HG03103 (cell line): ENCODE measurements around the gene CASQ1.

Experiments used
- ATAC-seq: cut with Tn5 transposase; IDR thresholded peaks from one replicate; pipeline ENCODE4 v1.9.1; 2021; ENCODE audit warnings: low read depth; ENCODE audit not compliant: unreplicated experiment

CASQ1 gene

DNA sequence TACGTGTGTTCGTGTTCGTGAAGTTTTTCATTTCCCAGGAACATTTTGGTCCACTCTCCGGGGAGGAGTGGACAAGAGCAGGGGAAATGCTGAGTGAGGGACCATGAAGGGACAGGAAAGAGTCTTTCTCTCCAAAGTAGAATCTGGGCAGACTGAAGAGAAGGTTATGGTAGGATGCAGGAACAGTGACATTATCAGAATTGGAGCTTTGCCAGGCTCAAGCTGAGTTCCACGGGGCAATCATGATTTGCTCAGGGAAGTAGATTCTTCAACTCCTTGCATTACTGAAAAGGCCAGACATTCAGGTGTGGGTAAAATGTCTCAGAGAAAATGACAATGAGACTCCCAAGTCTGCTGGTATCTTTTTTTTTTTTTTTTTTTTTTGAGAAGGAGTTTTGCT lies 22.4 kb upstream of the CASQ1 start:
- ATAC-seq: no peak

DNA sequence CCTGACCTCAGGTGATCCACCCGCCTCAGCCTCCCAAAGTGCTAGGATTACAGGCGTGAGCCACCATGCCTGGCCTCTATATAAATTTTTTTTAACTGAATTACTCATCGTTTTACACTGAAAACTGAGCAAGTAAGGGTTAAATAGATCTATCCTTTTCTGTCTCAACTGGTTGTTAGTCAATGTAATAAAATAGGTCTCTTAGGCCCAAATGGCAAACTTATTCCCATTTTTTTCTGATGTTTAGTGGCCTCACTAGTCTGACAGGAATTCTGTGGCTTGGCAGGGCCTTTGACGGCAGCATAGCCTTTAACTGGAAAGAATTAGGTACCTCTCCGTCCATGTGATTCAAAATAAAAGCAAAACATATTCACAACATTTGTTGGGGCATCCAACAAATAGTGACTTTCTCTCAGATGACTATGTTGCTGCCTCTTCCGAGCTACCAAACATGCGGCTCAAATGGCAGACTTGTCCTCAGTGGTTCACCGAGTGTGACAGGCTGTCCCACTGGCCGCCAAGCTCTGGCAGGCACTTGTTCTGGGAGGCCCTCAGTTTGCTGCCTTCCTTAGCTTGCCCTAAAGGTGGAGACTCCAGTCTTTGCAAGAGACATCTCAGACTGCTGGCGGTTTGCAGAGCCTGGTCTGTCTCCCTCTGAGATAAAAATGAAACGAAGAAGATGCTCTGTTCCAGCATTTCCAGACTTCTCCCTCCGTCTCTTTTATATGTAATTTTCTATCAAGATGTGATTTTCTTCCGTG lies 21.6 kb upstream of the CASQ1 start:
- no peak for ATAC-seq

DNA sequence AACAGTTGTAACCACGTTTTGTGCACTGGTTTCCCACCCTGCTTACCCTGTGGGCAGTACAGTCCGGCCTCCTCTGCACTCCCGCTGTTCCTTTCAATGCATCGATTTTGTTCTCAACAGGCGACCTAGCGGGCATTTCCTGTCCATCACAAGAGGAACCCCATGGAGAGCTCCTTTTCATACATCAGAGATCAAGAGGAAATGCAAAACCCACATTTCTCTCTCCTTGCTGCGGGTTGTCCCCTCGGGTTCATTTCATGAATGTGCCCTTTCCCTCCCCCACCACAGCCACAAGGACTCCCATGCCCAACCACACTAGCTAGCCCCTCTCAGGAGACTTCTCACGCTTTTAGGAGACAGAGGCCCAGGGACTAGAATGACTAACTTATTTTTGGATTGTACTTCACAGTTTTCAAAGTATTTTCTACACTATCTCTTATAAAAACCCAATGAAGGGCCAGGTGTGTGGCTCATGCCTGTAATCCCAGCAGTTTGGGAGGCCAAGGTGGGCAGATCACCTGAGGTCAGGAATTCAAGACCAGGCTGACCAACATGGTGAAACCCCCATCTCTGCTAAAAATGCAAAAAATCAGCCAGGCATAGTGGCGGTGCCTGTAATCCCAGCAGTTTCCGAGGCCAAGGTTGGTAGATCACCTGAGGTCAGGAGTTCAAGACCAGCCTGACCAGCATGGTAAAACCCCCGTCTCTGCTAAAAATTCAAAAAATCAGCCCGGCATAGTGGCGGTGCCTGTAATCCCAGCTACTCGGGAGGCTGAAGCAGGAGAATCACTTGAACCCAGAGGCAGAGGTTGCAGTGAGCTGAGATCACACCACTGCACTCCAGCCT lies 20.6 kb upstream of the CASQ1 start:
- no peak for ATAC-seq

DNA sequence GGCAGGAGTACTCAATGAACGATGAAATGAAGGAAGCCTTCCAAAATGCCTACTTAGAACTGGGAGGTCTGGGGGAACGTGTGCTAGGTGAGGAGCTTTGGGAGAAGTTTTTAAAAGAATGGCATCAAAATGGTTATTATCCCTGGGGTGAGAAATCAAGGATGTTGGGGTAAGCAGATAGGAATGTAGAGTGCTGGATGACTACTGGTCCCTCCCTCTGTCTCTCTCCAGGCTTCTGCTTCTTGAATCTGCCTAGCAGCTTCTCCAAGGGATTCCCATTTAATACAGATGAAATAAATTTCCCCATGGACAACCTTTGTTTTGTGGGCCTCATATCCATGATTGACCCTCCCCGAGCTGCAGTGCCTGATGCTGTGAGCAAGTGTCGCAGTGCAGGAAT lies 19.0 kb upstream of the CASQ1 start:
- no peak for ATAC-seq

DNA sequence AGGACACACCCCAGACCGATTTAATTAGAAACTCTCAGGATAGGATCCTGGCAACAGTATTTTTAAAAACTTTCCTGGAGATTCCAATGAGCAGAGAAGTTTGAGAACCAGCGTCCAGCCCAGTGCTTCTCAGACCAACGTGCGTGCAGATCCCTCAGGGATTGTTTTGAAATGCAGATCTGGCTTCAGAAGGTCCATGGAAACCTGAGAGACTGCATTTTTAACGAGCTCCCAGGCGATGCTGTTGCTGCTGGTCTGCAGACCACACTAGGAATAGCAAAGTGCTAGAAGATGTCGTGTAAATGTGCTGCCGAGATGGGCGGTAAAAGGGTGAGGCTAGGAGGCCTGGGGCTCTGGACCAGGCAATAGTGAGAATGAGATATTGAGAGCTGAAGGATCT lies 18.4 kb upstream of the CASQ1 start:
- no peak for ATAC-seq

DNA sequence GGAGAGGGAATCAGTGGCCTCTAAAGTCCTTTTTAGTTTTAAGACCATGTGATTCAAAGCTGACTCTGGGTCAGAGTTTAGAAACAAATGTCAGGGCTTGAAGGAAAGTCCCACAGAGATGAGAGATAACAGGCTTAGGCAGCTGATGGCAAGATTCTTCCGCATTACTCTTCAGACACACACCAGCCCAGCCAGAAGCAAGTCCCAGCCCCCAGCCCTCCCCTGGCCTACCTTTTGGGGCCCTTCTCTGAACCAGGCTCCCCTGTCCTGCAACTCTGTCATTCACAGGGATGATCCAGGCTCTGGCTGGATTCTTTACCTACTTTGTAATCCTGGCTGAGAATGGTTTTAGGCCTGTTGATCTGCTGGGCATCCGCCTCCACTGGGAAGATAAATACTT lies 13.1 kb upstream of the CASQ1 start:
- ATAC-seq: no peak

DNA sequence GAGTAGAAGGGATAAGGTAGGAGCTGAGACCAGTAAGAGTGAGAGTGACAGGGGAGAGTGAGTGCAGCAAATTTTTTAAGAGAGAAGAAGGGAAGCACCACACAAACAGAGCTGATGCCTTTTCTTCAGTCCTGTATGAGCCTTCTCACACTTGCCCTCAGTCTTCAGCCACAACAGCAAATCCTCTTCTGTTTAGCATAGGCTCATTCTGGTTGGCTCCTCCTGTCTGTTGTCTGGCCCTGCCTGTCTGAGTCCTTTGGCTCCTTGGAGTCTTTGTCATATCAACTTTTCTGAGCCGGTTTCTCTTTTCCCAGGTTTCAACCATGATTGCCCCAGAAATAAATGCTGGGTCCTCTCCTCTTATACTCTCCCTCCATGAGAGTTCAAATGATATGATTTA lies 12.7 kb upstream of the CASQ1 start:
- no peak for ATAC-seq

DNA sequence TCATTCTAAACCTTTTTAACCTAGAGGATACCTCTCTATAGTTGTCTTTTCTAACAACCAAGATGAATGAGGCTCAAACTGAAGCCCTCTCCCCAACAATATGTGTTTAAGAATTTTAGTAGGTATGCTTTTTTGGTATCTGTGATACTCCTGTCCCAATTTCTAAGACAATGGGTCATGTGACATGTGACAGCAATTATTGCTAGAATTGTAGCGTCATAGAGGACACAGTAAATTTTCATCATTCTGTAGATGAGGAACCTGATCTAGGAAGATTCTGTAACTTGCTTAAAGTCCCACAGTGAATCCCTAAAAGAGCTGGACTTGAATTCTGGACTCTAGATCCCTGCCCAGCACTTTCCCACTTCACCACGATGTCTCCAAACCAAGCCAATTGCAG lies 11.6 kb upstream of the CASQ1 start:
- ATAC-seq: no peak

DNA sequence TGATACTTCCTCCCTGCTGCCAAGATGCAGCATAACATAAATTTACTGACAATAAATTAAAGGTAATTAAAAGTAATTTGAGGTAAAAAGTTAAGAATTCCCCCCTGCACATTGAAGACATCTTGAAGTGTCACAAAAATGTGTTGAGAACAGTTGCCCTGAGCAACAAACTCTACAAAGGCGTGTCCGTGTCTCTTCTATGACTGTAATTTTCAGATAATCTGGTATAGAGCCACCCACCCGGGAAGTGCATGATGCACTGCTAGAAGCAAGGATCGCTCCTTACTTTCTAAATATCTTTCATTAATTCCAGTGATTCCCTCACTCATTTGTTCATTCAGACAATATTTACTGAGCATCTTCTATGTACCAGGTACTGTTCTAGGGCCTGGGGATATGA lies 11.0 kb upstream of the CASQ1 start:
- no peak for ATAC-seq

DNA sequence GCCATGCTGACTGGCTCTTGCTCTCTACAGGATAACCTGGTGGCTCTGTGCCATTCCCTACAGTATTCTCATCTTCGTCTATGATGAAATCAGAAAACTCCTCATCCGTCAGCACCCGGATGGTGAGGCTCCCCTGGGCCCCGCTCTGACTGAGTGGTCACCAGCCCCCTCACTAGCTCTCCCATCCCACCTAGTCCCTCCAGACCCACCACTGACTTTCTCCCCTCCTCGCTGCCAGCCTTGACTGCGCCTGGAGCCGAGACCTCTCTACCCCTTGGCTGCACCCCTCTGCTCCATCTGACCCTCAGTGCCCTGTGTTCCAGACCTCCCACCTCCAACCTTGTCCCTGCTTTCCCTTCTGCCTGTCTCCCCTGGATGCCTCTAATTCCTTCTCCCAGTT lies 4.1 kb upstream of the CASQ1 start:
- ATAC-seq: no peak

DNA sequence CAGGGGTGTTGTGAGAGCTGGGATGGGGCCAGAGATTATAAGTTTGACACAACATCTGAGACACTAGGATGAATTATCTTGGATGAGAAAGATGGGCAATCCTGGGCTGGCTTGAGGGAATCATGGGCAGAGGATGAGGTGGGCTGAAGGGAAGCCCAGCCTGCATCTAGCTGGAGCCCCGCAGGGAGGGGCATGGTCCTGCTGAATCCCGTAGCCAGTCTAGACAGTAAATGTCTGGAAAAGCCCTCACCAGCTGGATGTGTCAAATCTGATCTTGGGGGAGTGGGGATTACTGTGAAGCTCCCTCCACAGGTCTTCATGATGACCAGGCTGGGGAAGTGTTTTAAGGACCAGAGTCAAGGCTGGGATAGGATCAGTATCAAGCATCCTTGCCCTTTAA lies 3.6 kb upstream of the CASQ1 start:
- no peak for ATAC-seq

DNA sequence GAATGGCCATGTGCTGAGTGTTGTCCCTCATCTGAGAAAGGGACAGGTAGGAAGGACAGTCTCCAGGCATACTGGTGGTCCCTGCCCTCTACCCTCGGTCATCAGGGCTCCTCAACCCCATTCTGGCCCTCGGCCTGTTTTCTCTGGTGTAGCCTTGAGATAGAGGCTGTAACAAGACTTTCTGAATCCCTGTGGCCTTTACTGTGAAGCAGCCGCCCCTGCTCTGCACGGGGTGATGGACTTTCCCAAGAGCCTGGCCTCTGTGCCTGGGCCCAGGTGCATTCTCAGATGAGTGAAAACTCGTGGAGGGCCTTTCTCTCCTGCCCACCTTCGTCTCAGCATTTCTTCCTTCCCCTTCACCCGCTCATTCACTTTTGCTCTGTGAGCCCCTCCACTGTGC lies 3.0 kb upstream of the CASQ1 start:
- ATAC-seq: no peak

DNA sequence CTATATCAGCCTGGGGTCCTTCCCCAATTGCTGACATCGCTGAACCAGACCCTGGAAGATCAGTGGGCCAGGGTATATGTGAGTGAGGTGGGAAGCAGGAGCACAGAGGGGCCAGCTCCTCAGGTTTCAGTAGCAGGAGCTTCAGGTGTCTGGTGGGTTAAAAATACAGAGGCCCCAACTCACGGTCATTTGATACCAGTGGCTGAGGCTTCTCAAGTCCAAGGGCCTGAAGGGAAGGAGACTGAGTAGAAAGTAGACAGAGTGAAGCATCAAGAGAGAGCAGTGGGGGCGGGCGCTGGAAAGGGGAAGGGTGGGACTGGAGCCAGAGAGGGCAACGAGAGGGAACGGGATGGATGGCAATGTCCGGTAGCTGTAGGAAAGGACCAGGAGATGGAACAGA lies 2.0 kb upstream of the CASQ1 start:
- no peak for ATAC-seq

DNA sequence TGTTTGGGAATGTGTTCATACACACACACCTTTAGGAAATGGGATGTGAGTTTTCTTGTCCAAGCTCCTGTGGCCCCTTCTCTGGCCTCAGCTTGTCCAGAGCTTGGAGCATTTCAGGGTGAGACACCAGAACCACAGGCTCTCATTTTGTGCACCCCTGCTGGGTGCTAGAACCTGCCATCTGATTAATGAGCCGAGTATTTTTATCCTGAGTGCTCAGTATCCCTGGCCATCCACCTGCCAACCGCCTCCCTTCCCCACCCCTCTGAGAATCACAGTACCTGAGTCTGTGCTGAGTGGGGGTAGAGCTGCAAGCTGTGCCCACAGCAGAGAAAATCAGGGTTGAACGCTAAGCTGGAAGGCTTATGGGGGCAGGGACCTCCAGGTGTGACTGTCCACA lies 1.4 kb downstream of the CASQ1 start:
- ATAC-seq: no peak

DNA sequence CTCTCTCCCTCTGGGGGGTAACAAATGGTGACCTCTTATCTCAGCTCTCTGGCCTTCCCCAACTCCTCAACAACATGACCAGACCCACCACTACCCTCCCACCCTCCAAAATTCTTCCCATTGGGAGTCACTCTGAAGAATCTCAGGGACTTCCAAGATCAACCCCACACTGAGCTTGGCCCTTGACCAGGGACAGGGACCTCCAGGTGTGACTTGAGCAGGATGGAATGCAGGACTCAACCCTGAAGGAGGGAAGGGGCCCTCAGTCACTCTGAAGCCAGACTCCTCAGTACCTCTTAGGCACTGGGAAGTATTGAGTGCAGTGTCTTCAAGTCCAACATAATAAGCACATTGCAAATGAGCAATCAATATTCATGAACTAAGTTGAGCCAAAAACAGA lies 1.9 kb downstream of the CASQ1 start:
- no peak for ATAC-seq

DNA sequence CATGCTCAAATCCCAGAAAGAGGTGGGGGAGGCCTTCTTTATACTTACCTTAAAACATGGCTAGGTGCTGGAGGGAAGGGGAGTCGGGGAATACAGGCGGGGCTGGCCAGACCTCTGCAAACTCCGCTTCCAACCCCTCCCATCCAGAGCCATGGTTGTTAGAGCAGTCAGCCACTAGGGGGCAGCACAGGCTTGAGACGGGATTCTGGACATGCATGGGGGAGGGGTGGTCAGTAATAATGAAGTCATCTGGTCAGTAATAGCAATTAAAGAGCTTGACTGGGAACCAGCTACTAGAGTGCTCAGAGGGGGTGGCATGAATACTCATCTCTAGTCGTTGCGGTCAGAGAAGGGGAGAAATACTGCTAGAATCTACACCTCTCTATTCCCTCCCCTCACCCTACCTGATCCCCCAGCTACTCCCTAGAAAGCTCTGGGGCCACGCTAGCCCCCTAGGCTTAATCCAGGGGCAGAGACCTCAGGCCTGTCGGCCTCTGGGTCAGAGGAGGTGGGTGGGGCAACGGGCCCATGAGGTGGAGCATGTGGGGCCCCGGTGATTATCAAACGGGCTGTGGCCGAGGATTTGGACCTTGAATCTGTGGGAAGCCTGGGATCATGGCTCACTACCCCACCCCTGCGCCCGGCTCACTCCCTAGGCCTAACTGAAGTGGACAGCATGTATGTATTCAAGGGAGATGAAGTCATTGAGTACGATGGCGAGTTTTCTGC lies 2.9 kb downstream of the CASQ1 start:
- peak; percentile 64 for ATAC-seq

DNA sequence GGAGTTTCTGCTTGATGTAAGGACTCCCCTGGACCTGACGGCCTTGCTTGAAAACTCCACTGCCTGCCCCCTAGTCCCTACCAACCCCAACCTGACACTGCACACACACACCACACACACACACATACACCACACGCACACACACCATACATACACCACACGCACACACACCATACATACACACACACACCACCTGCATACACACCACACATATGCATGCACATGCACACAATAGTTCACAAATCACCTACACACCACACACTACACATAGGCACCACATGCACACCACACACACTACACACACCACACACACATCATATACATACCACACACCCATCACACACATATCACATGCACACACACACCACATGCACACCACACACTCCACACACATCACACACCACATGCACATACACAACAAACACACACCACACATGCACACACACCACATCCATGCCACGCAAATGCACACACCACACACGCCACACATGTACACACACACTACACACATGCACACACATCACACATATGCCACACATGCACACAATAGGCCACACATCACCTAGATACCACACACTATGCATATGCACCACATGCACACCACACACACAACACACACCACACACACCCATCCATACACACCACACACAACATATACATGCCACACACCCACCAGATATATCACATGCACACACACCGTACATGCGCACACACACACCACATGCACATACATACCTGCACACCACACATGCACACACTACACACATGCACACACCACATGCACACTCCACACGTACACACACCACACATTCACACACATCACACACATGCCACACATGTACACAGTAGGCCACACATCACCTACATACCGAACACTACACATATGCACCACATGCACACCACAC lies 3.7 kb downstream of the CASQ1 start:
- ATAC-seq: no peak

DNA sequence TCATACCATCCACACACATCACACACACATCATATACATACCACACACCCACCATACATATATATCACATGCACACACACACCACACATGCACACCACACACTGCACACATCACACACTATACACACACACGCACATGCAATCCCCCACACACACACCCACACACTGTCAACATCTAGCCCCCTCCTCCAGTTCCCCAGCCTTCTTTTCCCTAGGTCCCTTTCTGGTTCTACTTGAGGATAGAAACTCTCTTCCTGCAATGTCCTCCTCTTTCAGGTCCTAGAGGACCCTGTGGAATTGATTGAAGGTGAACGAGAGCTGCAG lies 4.3 kb downstream of the CASQ1 start:
- no peak for ATAC-seq

DNA sequence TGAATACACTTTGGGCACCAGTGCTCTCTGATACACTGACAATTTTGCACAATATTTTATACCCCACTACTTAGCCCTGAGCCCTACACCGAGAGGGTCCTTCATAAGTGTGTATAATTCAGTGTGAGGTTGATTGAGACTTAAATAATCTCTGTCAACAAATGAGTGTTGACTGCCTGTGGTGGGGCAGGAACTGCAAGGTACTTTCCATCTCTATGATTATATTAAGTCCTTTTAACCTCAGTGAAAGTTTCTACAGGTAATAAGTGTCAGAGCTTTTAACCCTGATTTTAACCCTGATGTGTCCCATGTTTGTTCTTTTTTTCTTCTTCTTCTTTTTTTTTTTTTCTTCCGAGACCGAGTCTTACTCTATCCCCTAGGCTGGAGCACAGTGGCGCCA lies 5.8 kb downstream of the CASQ1 start:
- no peak for ATAC-seq

DNA sequence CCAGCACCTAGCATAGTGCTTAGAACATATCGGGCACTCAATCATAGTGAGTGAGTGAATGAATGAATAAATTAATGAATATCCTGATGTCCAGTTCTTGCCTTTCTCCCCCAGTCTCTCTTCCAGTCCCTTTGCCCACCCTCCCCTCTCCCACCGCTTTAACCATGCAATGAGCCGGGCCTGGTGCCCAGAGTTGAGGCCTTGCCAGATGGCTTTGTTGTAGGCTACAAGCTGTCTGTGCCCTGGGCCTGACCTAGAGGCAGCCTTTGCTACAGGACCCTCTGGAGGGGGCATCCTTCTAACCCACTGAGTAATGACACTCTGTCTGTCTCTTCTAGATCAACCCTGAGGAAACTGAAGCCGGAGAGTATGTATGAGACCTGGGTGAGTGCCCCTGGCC lies 6.9 kb downstream of the CASQ1 start:
- ATAC-seq: no peak

DNA sequence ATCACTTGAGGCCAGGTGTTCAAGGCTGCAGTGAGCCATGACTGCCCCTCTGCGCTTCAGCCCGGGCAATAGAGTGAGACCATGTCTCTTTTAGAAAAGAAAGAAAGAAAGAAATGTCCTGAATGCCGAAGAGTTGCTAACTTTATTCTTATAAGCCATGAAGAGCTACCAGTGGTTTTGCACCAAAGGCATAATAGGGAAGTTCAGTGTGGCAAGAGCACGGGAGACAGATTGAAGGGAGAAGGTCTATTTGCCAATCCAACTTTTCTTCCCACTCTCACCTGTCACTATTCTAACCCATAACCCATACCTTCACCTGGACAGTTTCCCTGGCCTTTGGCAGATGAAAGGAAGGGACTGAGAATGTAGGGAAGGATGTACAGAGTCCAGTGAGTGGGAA lies 10.4 kb downstream of the CASQ1 start:
- ATAC-seq: no peak
